HG02571 (cell line): ENCODE results near the gene ANKRD12.

Source experiments
- ATAC-seq: cut with Tn5 transposase; IDR thresholded peaks from one replicate; pipeline ENCODE4 v1.9.1; 2021; ENCODE audit warnings: mild to moderate bottlenecking, moderate library complexity; ENCODE audit not compliant: unreplicated experiment

Gene ANKRD12

DNA sequence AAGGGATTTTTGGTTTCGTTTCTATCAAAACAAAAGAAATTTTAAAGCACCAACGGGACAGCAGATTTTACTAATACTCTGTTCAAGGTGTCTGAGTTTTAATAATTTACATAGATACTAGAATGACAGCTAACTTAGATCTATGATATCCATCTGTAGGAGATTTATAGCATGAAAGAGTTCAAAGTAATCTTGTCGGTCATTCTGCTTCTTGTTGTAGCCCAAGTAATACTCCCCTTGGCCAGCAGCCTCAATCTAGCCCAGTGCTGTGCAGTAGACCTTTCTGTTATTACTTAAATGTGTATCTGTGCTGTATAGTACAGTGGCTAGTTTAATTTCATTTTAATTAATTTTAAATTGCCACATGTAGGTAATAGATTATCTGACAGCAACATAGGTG lies 44.7 kb downstream of the ANKRD12 start:
- ATAC-seq: no peak

DNA sequence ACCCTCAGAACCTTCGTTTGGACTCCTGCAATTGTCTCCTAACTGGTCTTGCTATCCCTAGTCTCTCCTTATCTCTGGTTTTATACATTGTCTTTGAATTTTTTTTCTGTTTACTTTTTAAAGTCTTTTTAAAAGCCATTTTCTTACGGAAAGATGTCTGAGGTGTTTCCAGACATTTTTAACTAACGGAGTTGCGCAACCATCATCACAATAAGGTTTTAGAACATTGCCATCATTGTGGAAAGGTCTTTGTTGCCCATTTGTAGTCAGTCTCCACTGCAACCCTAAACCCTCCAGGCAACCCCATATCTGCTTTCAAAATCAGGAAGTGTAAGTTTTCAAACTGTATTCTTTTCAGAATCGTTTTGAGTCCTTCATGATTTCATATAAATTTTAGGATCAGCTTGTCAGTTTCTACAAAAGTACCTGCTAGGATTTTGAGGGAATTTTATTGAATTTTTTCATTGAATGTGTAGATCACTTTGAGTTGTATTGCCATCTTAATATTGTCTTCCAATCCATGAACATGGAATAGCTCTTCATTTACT lies 46.3 kb downstream of the ANKRD12 start:
- ATAC-seq: no peak

DNA sequence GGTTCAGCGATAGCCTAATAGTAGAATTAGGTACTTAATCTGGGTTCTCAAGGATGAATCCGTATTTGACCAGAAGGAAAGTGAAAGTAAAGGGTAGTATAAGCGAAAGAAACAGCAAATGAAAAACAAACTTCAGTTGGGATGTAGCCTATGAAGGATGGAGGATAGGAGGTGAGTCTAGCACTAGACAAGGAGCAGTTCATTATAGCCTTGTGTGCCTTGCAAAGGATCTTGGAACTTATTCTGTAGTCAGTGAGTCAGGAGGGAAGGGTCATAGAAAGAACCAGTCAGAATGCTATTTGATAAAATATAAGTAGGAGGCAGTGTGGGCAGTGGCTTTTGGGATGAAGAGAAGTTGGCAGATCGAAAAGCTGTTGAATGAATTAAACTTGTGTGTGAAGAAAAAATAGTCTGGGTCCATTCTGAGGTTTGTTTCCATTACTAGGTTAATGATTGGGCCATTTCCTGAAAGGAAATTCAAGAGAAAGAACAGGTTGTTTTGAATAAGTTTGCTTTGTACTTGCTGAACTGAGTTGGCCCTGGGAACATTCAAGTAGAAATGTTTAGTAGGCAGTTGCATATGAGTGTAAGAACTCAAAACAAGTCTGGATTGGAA lies 48.5 kb downstream of the ANKRD12 start:
- ATAC-seq: no peak

DNA sequence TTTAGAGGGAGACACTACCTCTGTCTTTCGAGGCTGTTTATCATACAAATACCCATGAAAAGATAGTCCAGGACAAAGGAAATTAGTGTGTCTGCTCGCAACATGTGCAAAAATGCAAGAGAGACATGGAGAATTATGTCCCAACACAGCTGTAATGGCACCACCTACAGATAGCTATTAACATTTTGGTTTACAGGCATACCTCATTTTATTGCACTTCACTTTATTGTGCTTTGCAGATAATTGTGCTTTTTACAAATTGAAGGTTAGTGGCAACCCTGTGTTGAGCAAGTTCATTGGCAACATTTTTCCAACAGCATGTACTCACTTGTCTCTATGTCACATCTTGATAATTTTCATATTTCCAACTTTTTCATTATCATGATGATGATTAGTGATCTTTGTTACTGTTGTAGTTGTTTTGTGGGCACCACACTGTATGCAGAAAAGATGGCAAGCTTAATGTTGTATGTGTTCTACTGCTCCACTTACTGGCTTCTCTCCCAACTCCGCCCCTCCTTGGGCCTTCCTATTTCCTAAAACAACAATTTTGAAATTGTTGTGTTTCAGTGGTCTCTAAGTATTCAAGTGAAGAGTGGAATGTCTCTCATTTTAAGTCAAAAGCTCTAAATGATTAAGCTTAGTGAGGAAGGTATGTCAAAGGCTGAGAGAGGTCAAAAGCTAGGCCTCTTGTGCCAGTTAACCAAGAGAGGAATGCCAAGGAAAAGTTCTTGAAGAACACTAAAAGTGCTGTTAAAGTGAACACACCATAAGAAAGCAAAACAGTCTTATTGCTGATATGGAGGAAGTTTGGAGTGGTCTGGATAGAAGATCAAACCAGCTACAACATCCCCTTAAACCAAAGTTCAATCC lies 52.0 kb downstream of the ANKRD12 start:
- ATAC-seq: no peak

DNA sequence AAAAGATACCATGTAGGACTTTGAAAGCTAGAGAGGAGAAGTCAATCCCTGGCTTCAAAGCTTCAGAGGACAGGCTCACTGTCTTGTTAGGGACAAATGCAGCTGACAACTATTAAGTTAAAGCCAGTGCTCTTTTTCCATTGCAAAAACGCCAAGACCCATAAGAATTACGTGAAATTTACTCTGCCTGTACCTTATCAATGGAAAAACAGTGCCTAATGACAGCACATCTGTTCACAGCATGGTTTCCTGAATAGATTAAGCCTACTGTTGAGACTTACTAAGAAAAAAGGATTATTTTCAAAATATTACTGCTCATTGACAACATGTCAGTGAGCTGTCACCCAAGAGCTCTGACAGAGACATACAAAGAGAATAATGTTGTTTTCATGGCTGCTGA lies 52.9 kb downstream of the ANKRD12 start:
- no peak for ATAC-seq

DNA sequence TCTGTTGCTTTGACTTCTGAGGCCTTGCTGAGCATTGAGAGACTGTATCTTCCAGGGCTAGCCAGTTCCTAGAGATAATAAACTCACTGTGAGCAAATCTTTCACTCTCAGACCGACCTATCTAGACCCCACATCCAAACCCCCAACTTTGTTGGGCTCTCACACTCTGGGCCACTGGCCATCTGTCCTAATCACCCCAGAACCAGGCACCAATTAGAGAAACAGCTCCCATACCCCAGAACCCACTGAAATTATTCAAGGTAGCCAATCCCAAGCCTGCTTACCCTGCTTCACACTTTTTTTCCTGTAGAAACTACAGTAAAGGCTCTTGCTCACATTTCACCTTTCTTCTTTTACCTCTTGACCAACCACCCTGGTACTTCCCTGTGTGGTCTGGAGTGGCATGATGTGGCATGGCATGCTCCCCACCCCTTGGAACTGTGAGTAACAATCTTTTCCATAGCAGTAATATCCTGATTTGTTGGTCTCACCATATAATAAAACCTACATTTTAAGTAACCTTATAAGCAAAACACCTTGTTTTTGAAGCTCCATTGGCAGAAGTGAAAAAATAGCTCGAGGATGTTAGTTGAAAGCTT lies 55.2 kb downstream of the ANKRD12 start:
- ATAC-seq: no peak

DNA sequence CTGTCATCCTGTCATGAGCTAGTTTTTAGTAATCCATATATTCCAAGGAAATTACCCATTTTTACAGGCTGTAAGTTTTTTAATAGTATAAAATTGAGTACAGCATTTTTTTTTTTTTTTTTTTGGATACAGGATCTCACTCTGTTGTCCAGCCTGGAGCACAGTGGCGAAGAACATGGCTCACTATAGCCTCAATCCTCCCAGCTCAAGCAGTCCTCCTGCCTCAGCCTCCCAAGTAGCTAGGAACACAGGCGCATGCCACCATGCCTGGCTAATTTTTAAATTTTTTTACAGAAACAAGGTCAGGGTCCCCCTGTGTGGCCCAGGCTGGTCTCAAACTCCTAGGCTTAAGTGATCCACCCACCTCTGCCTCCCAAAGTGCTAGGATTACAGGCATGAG lies 56.5 kb downstream of the ANKRD12 start:
- no peak for ATAC-seq

DNA sequence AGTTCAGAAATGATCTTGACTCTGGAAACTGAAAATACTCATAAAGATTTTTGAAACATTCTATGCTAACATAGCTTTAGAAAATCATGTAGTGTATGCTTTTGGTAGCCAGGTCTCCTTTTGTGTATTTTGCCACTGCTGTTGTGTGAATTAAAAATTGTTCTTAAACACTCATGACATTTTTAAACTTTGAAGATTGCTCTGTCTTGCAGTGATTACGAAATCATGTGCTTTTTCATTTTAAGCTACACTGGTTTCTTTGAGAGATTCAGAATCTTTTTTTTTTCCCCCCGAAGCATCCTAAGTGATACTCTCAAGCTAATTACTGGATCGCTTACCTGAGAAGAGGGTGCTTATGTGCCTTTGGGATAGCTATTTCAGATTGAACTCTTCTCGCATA lies 60.0 kb downstream of the ANKRD12 start:
- ATAC-seq: no peak

DNA sequence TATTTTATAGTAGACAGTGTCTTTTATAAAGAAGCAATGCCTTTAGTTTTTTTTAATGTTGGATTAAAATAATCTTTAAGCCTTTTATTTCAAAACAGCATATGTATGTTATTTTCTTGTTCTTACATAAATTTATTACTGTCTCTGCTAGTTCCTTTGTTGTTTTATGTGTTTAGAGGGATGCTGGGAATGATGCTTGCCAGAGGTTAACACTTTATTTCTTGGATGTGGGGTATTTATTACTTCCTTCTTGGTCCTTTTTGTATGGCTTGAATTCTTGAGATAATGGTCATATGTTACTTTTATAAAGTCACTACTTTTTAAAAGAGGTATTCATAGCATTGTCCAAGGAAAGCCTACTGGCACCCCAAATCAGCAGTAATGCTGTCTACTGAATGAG lies 63.1 kb downstream of the ANKRD12 start:
- ATAC-seq: no peak

DNA sequence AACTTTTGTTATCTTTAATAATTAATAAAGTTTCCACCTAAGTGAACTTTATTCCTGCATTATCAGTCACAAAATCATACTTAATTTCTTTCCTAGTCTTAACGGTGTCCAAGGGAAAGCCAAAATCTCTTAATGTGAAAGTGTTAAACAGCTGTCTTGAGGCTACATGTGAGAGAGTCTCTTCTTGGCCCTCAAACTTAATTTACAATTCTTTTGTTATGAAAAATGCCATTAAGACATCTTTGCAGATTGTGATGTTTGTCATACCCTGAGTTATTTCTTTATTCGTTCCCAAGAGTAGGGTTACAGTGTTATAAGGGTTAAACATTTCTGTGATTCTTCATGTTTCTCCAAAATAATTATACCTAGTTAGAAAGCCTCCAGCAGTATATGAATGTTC lies 64.6 kb downstream of the ANKRD12 start:
- ATAC-seq: no peak

DNA sequence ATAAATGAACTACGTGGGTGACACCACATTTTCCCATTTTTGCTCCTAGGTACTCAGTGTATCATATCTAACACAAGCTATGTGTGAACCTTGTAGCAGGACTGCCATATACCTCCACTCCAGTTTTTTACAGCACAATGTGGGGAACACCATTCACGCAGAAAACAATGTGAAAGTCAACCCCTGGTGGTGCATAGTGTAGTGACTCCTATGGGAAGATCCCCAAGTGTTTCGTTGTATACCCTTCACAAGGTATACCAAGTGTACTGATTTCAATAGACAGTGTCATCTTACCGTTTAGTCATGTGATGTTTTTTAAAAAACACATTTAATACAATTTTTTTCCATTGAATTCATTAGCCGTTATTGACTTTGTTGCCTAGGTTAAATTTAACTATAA lies 68.1 kb downstream of the ANKRD12 start:
- ATAC-seq: no peak

DNA sequence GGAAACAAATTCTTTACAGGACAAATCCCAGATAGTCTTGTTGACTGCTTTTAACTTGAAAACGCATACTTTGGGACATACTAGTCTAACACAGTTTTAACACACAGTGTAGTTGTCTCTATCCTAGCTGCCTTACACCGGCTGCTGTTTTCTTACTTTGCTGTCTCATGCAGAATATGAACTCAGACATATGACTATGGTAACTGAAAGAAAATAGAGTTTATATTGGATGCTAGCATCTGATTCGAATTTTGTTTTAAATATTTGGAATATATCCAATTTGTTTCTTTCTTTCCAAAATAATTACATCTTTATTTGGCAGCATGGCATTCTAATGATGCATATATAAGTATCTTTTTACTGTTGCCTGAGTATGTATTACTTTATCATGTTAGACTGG lies 69.8 kb downstream of the ANKRD12 start:
- ATAC-seq: no peak

DNA sequence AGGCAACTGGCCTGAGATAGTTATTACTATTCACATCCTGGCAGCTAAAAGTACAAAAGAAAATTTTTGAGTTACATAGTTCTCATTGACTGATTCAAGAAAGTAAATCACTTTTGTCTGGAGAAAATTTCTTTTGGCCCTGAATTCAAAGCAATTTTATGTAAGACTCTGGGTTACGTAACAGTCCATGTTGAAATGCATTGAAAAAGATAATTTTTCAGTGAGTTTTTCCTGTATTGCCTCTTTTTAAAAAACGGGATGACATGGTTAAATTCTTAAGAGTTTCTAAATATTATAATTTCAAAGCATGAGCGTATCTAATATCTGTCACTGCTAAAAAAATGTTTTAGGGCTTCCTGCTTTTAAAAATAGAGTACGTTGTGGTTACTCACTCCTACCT lies 72.7 kb downstream of the ANKRD12 start:
- no peak for ATAC-seq

DNA sequence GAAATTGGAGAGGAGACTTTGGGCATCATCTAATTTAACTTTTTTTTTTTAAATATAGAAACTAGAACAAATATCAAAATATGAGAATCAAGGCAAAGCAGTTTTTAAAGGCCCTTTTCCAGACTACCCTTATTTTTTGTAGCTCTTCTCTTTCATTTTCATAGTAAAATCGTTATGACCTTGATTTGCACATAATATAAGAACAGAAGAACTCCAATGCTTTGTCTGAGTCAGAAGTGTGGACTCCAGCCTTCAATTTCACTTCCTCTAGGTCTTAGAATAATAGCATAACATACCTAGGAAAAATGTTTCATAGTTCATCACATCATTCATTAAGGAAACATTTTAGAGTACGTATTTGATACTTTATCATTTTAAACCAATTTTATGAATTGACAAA lies 74.4 kb downstream of the ANKRD12 start:
- no peak for ATAC-seq

DNA sequence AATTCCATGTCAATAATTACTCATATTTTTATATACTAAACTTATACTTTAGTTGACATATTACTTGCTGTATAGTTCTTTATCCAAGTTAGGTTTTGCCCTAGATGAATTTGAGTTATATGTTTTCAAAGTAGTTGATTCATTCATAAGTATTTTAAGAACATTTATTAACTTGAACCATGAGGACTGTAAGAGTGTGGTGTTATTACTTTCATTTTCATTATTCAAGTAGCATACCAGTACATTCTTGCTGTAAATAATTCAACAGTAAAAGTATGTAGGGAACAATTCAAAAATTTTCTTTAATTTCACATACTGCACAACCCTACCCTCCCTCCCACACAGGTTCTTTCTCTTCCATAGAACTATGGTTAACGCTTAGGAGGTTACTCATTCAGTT lies 75.4 kb downstream of the ANKRD12 start:
- no peak for ATAC-seq

DNA sequence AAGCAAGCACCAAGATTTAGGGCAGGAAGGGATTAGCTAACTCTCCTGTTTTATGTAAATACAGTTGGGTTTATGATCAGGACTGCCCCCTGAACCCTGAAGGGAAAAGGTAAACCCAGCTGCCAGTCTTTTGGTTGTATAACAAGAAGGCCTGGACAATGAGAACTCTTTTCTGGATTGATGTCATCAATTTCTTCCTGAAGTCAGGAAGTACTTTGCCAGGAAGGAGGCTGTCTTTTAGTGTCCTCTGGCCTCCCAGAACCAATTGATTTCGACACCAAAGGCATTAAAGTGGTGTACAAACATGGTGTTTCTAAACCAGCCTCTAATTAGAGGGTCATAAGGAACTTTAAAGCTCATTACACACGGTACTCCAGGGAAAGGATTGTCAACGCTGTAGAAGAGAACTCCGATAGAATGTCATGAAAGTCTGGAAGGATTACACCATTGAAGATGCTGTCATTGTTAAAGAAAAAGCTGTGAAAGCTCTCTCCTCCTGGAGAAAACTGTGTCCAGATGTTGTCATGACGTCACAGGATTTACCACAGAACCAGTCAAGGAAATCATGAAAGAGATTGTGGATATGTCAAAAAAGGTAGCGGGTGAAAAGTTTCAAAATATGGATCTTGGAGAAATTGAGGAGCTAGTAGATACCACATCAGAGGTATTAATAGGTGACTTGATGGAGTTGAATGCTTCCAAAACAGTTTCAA lies 78.8 kb downstream of the ANKRD12 start:
- ATAC-seq: no peak

DNA sequence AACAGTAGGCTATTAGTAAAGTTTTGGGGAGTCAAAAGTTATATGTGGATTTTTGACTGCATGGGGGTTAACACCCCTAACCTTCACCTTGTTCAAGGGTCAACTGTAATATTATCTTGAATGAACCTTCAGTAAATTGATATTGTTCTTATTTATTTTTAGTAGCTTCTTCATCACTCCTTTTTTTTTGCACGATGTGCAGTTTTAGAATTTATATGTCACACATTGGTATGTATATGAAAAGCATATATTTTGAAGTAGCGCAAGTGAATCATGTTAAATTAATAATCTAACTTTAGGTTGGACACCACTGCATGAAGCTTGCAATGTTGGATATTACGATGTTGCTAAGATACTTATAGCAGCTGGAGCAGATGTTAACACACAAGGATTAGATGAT lies 79.9 kb downstream of the ANKRD12 start:
- ATAC-seq: no peak

DNA sequence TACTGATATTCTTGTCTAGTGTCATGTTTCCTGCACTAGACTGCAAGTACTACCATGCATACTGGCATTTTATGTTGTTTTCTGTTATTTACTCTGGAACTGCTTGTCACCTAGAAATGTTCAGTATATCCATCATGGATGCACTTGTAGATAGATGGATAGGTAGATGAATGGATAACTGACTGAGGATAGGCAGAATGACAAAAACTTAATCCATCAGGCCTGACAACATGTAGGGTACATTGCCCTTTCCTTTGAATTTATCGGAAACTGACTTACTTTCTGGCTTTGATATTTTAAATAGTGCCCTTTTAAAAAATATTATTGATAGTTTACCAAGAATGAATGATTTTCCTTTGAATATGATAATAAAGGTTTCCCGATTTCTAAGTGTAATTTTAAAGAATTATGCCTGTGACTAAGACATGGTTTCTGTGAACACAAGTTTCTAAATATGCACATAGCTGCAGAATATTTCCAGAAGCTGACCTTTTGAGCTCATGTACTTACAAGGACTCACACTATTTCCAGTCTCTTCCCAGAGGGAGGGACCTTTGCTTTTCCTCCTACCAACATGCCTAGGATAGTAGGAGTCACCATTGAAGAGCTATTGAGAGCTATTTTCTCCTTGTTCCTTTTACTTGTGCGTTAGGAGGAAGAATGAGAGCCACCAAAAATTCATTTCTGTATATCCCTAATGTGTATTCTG lies 81.3 kb downstream of the ANKRD12 start:
- ATAC-seq: no peak

DNA sequence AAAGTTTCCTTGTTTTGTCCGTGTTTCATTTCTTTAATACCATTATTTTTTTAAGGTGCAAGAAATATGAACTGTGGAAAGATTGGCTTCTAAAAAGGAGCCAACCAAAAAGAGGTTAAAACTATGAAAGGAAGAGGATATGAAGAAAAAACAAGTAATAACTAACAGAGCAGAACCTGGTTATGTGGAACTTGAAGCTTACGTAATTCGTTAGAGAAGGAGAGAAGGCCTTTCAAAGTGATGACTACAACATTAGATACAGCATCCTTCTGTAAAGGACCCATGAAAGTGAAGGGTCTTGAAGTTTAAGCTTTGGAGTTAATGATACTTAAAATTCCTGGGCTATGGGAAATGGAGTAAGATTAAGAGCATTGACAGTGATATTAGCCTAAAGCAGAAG lies 84.5 kb downstream of the ANKRD12 start:
- ATAC-seq: no peak

DNA sequence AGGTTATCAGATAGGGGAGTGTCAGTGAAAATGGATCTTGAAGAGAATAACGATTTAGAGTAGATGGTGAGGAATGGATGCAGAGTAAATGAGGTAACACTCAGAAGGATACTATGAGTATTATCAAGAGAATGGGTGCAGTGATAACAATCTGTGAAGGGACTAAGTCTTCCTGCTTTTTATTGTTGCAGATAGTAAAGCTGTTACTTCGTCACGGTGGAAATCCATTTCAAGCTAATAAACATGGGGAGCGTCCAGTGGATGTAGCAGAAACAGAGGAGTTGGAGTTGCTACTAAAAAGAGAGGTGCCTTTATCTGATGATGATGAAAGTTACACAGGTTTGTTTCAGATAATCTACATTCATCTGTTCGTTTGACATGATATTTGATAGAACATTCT lies 85.1 kb downstream of the ANKRD12 start:
- ATAC-seq: no peak

DNA sequence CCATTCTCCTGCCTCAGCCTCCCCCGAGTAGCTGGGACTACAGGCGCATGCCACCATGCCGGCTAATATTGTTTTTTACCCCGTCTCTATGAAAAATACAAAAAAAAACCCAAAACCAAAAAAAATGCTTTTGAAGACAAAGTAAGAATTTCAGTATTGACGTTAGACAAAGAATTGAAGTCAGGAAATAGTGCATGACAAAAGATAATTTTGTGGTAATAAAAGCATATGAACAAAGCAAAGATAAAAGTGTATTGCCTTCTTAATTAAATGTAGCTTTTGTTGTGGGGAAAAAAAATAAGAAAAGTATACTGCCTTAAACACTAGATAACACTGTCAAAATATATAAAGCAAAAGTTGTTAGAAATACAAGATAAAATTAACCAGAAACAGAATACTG lies 86.8 kb downstream of the ANKRD12 start:
- no peak for ATAC-seq
